ENCODE measurements around the gene MRPL11. TPM values are rescaled to one million over a fixed set of nuclear protein-coding genes. Genes with fewer than 3 reads are reported as not detected.

The MRPL11 gene
- total RNA-seq, 1 donor = 33.3 TPM

DNA sequence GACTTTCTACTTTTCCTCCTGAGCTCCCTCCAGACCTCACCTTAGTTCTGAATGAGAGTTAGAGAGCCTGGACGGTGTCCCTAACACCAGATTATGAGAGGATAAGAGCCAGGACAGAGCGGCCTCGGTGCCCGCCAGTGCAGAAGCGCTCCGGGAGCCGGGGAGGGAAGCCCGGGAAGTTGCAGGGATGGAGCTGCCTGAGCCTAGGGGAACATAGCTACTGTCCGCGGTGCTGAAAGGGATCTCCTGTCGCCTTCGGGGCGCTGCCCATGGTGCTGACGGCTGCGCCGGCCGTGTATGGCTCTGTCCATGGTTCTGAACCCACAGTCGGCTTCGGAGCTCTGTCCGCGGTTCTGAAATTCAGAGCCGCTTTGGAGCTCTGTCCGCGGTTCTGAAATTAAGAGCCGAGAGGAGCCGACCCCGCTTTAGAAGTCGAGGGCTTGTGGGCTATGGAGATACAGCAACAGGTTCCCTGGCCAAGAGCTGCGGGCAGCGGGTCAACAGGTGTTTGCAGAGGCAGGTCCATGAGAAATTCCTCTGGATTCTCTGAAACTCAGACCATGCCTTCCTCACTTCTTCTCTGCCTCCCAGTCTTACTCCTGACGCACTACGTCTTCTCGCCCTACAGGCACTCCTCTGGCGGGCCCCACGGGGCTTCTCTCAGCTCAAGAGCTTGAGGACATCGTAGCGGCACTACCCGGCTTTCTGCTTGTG, 17.0 kb downstream of the MRPL11 start:
- no peak overlapping the region for H3K4me3 ChIP-seq (ENCODE audit: insufficient read depth, low read length)
- H4K20me1 ChIP-seq (ENCODE audit: insufficient read depth, low read length) = peaks cover 21% of the 10 kb centered on the region
- TF ChIP-seq, protein P1, sequence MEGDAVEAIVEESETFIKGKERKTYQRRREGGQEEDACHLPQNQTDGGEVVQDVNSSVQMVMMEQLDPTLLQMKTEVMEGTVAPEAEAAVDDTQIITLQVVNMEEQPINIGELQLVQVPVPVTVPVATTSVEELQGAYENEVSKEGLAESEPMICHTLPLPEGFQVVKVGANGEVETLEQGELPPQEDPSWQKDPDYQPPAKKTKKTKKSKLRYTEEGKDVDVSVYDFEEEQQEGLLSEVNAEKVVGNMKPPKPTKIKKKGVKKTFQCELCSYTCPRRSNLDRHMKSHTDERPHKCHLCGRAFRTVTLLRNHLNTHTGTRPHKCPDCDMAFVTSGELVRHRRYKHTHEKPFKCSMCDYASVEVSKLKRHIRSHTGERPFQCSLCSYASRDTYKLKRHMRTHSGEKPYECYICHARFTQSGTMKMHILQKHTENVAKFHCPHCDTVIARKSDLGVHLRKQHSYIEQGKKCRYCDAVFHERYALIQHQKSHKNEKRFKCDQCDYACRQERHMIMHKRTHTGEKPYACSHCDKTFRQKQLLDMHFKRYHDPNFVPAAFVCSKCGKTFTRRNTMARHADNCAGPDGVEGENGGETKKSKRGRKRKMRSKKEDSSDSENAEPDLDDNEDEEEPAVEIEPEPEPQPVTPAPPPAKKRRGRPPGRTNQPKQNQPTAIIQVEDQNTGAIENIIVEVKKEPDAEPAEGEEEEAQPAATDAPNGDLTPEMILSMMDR (IDR thresholded peaks at IDR 0.05; ENCODE audit: extremely low read depth, low read depth, low read length) = no peak
- H3K9me3 ChIP-seq (ENCODE audit: low read depth, low read length) = no peaks in the 10 kb centered on the region
- H3K4me1 ChIP-seq (ENCODE audit: insufficient read depth, low read length) = peaks cover 16% of the 10 kb centered on the region
- no peaks in the 10 kb centered on the region for H3K36me3 ChIP-seq (ENCODE audit: insufficient read depth, low read length)
- no peaks in the 10 kb centered on the region for H3K79me2 ChIP-seq (ENCODE audit: insufficient read depth, low read length)
- no peak overlapping the region for H3K4me2 ChIP-seq (ENCODE audit: insufficient read depth, low read length)
- H3K27ac ChIP-seq (ENCODE audit: low read depth, low read length) = no peak overlapping the region
- no peak overlapping the region for H2AFZ ChIP-seq (ENCODE audit: low read length)
- peaks cover 20% of the 10 kb centered on the region for H3K27me3 ChIP-seq (ENCODE audit: insufficient read depth, low read length)
- peak; percentile 99 for DNase-seq (ENCODE audit: insufficient read length, low spot score, missing footprints)

- H3K27ac ChIP-seq (ENCODE audit: low read depth, low read length) = no peak within 1 kb of the TSS
- H3K27me3 ChIP-seq (ENCODE audit: insufficient read depth, low read length) = peaks cover 20% of the 10 kb centered on the region
- TF ChIP-seq, protein P1 (IDR thresholded peaks at IDR 0.05; ENCODE audit: extremely low read depth, low read depth, low read length) = no peak
- no peaks in the 10 kb centered on the region for H3K79me2 ChIP-seq (ENCODE audit: insufficient read depth, low read length)
- no peak within 1 kb of the TSS for H3K4me3 ChIP-seq (ENCODE audit: insufficient read depth, low read length)
- H3K4me1 ChIP-seq (ENCODE audit: insufficient read depth, low read length) = peaks cover 16% of the 10 kb centered on the region
- H3K36me3 ChIP-seq (ENCODE audit: insufficient read depth, low read length) = no peaks in the 10 kb centered on the region
- H2AFZ ChIP-seq (ENCODE audit: low read length) = no peak within 1 kb of the TSS
- H3K4me2 ChIP-seq (ENCODE audit: insufficient read depth, low read length) = no peak within 1 kb of the TSS
- H3K9me3 ChIP-seq (ENCODE audit: low read depth, low read length) = no peaks in the 10 kb centered on the region
- DNase-seq (ENCODE audit: insufficient read length, low spot score, missing footprints) = no peak
- peaks cover 21% of the 10 kb centered on the region for H4K20me1 ChIP-seq (ENCODE audit: insufficient read depth, low read length)
Observed at GRCh38 chr11:66420671-66421476, 17.8 kb downstream of the MRPL11 start, which contains the start of gene NPAS4. TSS of gene NPAS4 (plus strand) at chr11:66421035. CDS start at chr11:66421180, 145 bp downstream.

- TF ChIP-seq, protein P1 (IDR thresholded peaks at IDR 0.05; ENCODE audit: extremely low read depth, low read depth, low read length) = no peak
- H3K9me3 ChIP-seq (ENCODE audit: low read depth, low read length) = no peaks in the 10 kb centered on the region
- peaks cover 21% of the 10 kb centered on the region for H4K20me1 ChIP-seq (ENCODE audit: insufficient read depth, low read length)
- no peaks in the 10 kb centered on the region for H3K36me3 ChIP-seq (ENCODE audit: insufficient read depth, low read length)
- H3K27ac ChIP-seq (ENCODE audit: low read depth, low read length) = no peak overlapping the region
- no peak overlapping the region for H3K4me2 ChIP-seq (ENCODE audit: insufficient read depth, low read length)
- H3K79me2 ChIP-seq (ENCODE audit: insufficient read depth, low read length) = no peaks in the 10 kb centered on the region
- peaks cover 16% of the 10 kb centered on the region for H3K4me1 ChIP-seq (ENCODE audit: insufficient read depth, low read length)
- H2AFZ ChIP-seq (ENCODE audit: low read length) = no peak overlapping the region
- H3K27me3 ChIP-seq (ENCODE audit: insufficient read depth, low read length) = peaks cover 22% of the 10 kb centered on the region
- H3K4me3 ChIP-seq (ENCODE audit: insufficient read depth, low read length) = no peak overlapping the region
- no peak for DNase-seq (ENCODE audit: insufficient read length, low spot score, missing footprints)
Observed at GRCh38 chr11:66419825-66420224, 18.8 kb downstream of the MRPL11 start.

DNA sequence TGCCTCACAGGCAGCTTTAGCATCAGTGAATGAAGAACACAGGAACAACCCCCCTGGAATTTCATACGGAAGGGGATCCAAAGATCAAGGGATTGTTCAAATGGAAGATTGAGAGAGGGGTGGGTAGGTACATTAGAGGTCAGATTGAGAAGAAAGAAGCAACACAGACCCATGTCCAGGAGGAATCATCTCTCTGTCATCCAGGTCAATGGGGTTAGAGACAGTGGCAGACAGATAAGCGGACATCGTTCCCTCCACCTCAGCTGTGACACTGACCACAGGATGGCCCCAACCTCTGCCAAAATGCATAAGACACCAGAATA, 19.7 kb downstream of the MRPL11 start:
- H3K27me3 ChIP-seq (ENCODE audit: insufficient read depth, low read length) = peaks cover 23% of the 10 kb centered on the region
- peaks cover 16% of the 10 kb centered on the region for H3K4me1 ChIP-seq (ENCODE audit: insufficient read depth, low read length)
- DNase-seq (ENCODE audit: insufficient read length, low spot score, missing footprints) = no peak
- no peaks in the 10 kb centered on the region for H3K36me3 ChIP-seq (ENCODE audit: insufficient read depth, low read length)
- no peaks in the 10 kb centered on the region for H3K9me3 ChIP-seq (ENCODE audit: low read depth, low read length)
- no peak overlapping the region for H3K4me2 ChIP-seq (ENCODE audit: insufficient read depth, low read length)
- H3K79me2 ChIP-seq (ENCODE audit: insufficient read depth, low read length) = no peaks in the 10 kb centered on the region
- H2AFZ ChIP-seq (ENCODE audit: low read length) = no peak overlapping the region
- TF ChIP-seq, protein P1 (IDR thresholded peaks at IDR 0.05; ENCODE audit: extremely low read depth, low read depth, low read length) = no peak
- no peak overlapping the region for H3K4me3 ChIP-seq (ENCODE audit: insufficient read depth, low read length)
- H3K27ac ChIP-seq (ENCODE audit: low read depth, low read length) = no peak overlapping the region
- peaks cover 21% of the 10 kb centered on the region for H4K20me1 ChIP-seq (ENCODE audit: insufficient read depth, low read length)
